Aorta (tissue), 5 donors: ENCODE measurements around the gene LRP10. TPM values are rescaled to one million over a fixed set of nuclear protein-coding genes. Genes with fewer than 3 reads are reported as not detected.

Experiments used
- ATAC-seq: fragments of 200-7000 bp; cut with Tn5 transposase; one replicate; pipeline ENCODE4 v1.9.1; 2022; ENCODE audit warnings: moderate library complexity; ENCODE audit not compliant: low FRiP score
- DNase-seq, 2 donors: peaks; one replicate each; pipeline ENCODE4 v3.0.0-alpha.2; 2020
- H3K27ac ChIP-seq, 2 donors: one replicate each; pipeline ENCODE4 v1.5.1; 2013; ENCODE audit warnings: low read length in 2 of 2, mild to moderate bottlenecking in 2 of 2, moderate library complexity in 2 of 2, control low read depth in 1 of 2, inconsistent platforms in 1 of 2, low read depth in 1 of 2
- H3K27me3 ChIP-seq, 2 donors: one replicate each; pipeline ENCODE4 v1.6.1; 2013; ENCODE audit warnings: control low read depth in 1 of 2, low read length in 1 of 2, mild to moderate bottlenecking in 1 of 2, moderate library complexity in 1 of 2; ENCODE audit not compliant: insufficient read depth in 2 of 2, control insufficient read depth in 1 of 2
- H3K36me3 ChIP-seq, 2 donors: one replicate each; pipeline ENCODE4 v1.6.1; 2013; ENCODE audit warnings: control low read depth in 1 of 2, low read length in 1 of 2, mild to moderate bottlenecking in 1 of 2; ENCODE audit not compliant: insufficient read depth in 2 of 2, control insufficient read depth in 1 of 2
- H3K4me1 ChIP-seq, 2 donors: one replicate each; pipeline ENCODE4 v1.6.1; 2013; ENCODE audit warnings: low read length in 2 of 2, control low read depth in 1 of 2, mild to moderate bottlenecking in 1 of 2, moderate library complexity in 1 of 2; ENCODE audit not compliant: insufficient read depth in 2 of 2, control insufficient read depth in 1 of 2
- H3K4me3 ChIP-seq, 2 donors: one replicate each; pipeline ENCODE4 v1.5.1; 2013; ENCODE audit warnings: low read length in 2 of 2, control low read depth in 1 of 2, mild to moderate bottlenecking in 1 of 2
- H3K9me3 ChIP-seq: one replicate; pipeline ENCODE4 v1.6.1; 2013; ENCODE audit warnings: mild to moderate bottlenecking, low read length; ENCODE audit not compliant: control insufficient read depth
- WGBS, 2 donors: extraction: QIAGEN DNeasy Blood & Tissue Kit; methylation state at CpG; one replicate each; pipeline ENCODE4 v1.1.7; 2013; 5-methylcytosine and 5-hydroxymethylcytosine counted together
- intact Hi-C, 2 donors: fragments of 100-400 bp; cut with DNase I; formaldehyde crosslinking; loops; one replicate each; pipeline versions ENCODE4 v1.14.2 to v1.15.0; 2022
- polyA plus RNA-seq, 2 donors: library from polyadenylated mRNA; stranded (reverse); fragments of 200-250 nt; gene quantifications; one replicate each; pipeline ENCODE4 v1.2.3, GENCODE V29; 2013
- total RNA-seq, 2 donors: library from RNA; stranded (reverse); fragmentation: NEBNext Ultra II Directional; extraction: Animal tissue kit (Norgen Biotek cat#: 25700); gene quantifications; one replicate each; pipeline ENCODE4 v1.2.1, GENCODE V29; 2021
- donor health status: healthy with polysubstance abuse.
- donor health status: Bipolar disorder and iron deficiency.
- donor health status: DM: no; HTN: no; CAD: no.
- donor health status: DM: no; HTN: no; CAD: no.
- donor health status: DM: yes; HTN: yes; CAD: no.

The LRP10 gene
- total and polyA plus RNA-seq, 4 donors = 53.0 to 187 (median 147) TPM

DNA sequence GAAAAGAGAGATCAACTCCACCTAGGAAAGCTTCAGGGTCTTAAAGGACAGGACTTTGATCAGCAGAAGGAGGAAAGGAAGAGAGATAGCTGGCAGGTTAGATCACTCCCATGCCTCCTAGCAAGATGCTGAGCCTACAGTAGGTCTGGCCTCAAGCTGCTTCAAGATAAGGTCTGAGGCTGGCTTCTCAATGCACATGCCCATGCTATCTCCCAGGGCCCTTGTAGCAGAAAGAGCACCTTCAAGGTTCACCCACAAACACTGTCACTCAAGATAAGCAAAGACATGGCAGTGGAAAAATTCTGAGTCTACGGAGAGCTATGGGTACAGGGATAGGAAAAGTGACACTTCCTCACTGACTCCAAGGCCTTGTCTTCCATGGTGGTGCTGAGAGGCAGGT lies 25.8 kb downstream of the LRP10 start:
- intact Hi-C loops = no loop called here
- H3K27ac ChIP-seq = no peak overlapping the region
- no peaks in the 10 kb centered on the region for H3K27me3 ChIP-seq
- 88 to 92% methylated on average over 1 of the region's 1 CpG for WGBS, 2 donors
- no peak overlapping the region for H3K4me3 ChIP-seq
- DNase-seq (no peak), ATAC-seq (no peak)
- no peaks in the 10 kb centered on the region for H3K9me3 ChIP-seq
- H3K36me3 ChIP-seq = peaks cover 6 to 9% of the 10 kb centered on the region in 2 donors
- no peaks in the 10 kb centered on the region for H3K4me1 ChIP-seq

DNA sequence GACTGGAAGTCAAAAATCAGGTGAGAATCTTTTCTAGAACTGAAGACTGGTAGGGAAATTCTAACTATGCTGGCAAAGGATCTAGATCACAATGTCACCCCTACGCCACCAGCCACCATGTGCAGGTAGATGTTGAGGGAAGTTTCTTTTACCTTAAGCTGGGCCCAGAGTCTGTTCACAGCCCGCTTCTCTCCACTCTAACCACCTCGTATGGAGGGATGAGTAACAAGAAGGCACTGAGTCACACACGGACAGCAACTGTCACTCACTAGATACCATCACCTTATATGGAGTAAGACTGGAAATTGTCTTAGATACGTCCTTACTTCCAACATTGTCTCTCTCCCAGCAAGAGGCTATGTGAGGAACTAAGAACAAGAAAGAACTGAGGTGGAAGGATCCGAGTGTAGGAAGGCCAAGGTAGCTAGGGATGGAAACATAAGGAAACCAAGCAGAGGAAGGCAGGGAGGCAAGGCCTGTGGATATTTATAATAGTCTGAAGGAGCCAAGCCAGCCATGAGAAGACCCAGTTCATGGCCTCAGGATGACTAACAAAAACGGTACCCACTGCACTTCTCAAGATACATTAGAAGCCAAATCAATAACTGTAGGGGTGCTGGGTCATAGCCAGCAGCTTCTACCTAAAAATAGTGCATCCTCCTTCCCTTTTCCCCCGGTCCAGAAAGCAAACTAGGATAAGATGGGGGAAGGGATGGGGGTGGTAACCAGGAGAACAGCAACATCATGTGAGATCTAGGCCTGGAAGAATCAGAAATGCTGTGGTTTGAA lies 27.0 kb downstream of the LRP10 start:
- ATAC-seq = no peak
- WGBS, 2 donors = 47 to 48% methylated on average over 8 of the region's 8 CpGs

DNA sequence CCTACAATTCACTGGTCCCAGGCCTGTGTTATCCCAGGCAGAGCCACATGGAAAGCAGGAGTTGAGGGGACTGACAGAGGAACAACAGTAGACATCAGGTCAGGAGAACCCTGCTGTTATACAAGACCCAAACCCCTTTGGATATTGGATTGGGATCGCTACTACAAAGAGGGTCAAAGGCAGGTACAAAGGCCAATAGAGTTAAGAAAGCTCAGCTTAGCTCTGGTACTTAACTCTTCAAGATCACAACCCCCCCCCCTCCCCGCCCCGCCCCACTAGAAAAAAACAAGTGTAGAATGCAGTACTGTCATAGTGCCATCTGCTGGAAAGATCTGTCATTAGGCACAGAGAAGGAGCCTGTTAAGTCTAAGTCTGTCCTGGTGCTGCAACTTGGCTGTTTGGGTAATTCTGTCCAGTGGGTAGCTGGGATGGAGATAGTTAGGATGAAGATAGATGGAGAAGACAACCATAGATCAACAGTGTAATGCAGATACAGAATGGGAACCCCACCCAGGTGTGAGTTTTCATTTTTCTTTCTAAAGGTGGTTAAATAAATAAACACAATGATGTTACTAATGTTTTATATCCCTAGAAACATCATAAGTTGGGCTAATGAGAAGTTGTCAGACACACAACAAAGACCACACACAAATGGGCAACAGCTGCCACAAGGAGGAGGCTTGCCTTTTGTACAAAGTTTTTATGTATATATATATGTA lies 28.7 kb downstream of the LRP10 start:
- Histone ChIP-seq H3K27ac (peak overlapping the region in 1 of 2 donors; percentile 34), H3K36me3 (peaks cover 12 to 19% of the 10 kb centered on the region in 2 donors), H3K4me3 (no peak overlapping the region), H3K4me1 (no peaks in the 10 kb centered on the region), H3K27me3 (no peaks in the 10 kb centered on the region), H3K9me3 (no peaks in the 10 kb centered on the region)
- ATAC-seq (peak; percentile 75), DNase-seq (peak in 1 of 2 donors; percentile 31)
- intact Hi-C loops = loop anchor here in 1 of 2 donors (5.0 to 10.0 kb wide), 3 partner anchors 65 to 508 kb away; partner anchors contain the start of gene MMP14
- 28% methylated on average over 3 of the region's 3 CpGs for WGBS, 2 donors

More for the DNA sequence above, 27.0 kb downstream of the LRP10 start:
- intact Hi-C loops = no loop called here
- H3K36me3 ChIP-seq = peaks cover 6 to 10% of the 10 kb centered on the region in 2 donors
- no peaks in the 10 kb centered on the region for H3K4me1 ChIP-seq
- no peaks in the 10 kb centered on the region for H3K9me3 ChIP-seq
- H3K4me3 ChIP-seq = no peak overlapping the region
- H3K27me3 ChIP-seq = no peaks in the 10 kb centered on the region
- DNase-seq = peak in 1 of 2 donors; percentile 51
- no peak overlapping the region for H3K27ac ChIP-seq

DNA sequence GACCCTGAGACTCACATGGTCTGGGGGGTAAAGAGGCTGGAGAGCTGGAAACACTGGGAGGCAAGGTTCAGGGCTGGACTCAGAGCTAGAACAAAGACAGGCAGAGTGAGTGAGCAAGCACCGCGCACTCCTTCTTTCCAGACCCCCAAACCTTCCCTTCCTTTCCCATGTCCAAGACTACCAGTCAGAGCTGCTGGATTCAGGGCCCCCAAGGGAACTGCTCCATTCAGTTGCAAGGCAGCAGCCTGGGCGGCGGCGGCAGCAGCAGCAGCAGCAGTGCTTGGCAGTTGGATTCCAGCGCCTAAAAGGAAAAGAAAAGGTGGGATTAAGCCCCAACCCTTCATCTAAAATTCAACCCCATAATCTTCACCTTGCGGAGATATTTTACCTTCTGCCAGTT lies 30.3 kb downstream of the LRP10 start:
- peak in 1 of 2 donors; percentile 50 for DNase-seq
- Histone ChIP-seq H3K36me3 (peaks cover 13 to 19% of the 10 kb centered on the region in 2 donors), H3K4me1 (no peaks in the 10 kb centered on the region), H3K27ac (no peak overlapping the region), H3K27me3 (no peaks in the 10 kb centered on the region), H3K4me3 (no peak overlapping the region), H3K9me3 (no peaks in the 10 kb centered on the region)
- ATAC-seq = no peak
- WGBS, 2 donors = 85 to 90% methylated on average over 7 of the region's 7 CpGs
- intact Hi-C loops = loop anchor here in 1 of 2 donors (5.0 to 10.0 kb wide), 3 partner anchors 67 to 509 kb away; partner anchors contain the start of gene MMP14

DNA sequence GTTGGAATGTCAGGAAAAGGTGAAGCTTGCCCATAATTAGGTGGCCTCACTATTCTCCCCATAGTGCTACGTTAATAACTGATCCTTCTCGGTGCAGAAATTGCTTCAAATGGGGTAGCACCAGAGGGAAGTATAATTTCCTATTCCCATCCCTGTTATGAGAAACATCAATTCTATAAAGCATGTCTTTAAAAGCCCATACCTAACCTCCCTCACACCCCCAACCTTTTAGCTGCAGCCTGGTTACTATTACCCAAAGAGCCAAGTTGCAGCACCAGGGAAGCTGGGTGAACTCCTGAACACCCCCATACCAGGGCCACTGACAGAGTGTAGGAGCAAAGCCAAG lies 32.2 kb downstream of the LRP10 start:
- ATAC-seq (no peak), DNase-seq (no peak)
- H3K27ac ChIP-seq = no peak overlapping the region
- no peak overlapping the region for H3K4me3 ChIP-seq
- 76 to 82% methylated on average over 2 of the region's 2 CpGs for WGBS, 2 donors
- H3K4me1 ChIP-seq = no peaks in the 10 kb centered on the region
- H3K36me3 ChIP-seq = peaks cover 13 to 19% of the 10 kb centered on the region in 2 donors
- no peaks in the 10 kb centered on the region for H3K9me3 ChIP-seq
- H3K27me3 ChIP-seq = no peaks in the 10 kb centered on the region
- intact Hi-C loops = loop anchor here in 1 of 2 donors (5.0 to 10.0 kb wide), 3 partner anchors 69 to 511 kb away; partner anchors contain the start of gene MMP14

DNA sequence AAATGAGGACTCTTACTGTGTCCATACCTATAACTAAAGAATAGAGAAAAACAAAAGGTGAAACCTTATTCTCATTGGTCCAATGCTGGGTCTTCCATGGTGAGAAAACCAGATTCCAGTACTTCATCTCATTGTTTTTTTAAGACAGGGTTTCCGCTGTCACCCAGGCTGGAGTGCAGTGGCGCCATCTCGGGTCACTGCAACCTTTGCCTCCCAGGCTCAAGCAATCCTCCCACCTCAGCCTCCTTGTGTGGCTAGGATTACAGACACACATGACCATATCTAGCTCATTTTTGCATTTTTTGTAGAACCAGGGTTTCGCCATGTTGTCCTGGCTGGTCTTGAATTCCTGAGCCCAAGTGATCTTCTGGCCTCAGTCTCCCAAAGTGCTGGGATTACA lies 34.1 kb downstream of the LRP10 start:
- ATAC-seq = no peak
- no peaks in the 10 kb centered on the region for H3K4me1 ChIP-seq
- no peaks in the 10 kb centered on the region for H3K27me3 ChIP-seq
- WGBS, 2 donors = 87% methylated on average over 4 of the region's 4 CpGs
- H3K27ac ChIP-seq = no peak overlapping the region
- peak in 1 of 2 donors; percentile 10 for DNase-seq
- intact Hi-C loops = loop anchor here in 1 of 2 donors (10.0 kb wide), 1 partner anchor 71 kb away; the partner anchor contains the start of gene MMP14
- no peak overlapping the region for H3K4me3 ChIP-seq
- H3K9me3 ChIP-seq = no peaks in the 10 kb centered on the region
- peaks cover 15 to 19% of the 10 kb centered on the region in 2 donors for H3K36me3 ChIP-seq

DNA sequence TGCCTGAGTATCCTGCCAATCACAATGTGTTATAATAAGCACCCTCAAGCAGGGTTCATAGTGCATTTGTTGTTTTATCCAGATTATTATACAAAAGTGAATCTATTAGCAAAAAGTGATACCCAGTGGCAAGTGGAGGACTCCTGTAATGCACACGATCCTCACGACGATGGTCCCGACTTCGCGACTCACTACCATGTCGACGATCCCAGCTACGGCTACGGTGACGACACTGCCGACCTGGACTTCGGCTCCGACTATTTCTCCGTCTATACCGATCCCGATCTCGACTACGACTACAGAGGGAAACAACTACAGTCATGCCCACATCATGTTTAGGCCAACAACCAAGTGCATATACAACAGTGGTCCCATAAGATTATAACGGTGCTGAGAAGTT lies 34.5 kb downstream of the LRP10 start:
- Histone ChIP-seq H3K27me3 (no peaks in the 10 kb centered on the region), H3K4me3 (no peak overlapping the region), H3K4me1 (no peaks in the 10 kb centered on the region), H3K36me3 (peaks cover 13 to 17% of the 10 kb centered on the region in 2 donors), H3K9me3 (no peaks in the 10 kb centered on the region), H3K27ac (no peak overlapping the region)
- DNase-seq (peak in 1 of 2 donors; percentile 60), ATAC-seq (no peak)
- intact Hi-C loops = loop anchor here in 1 of 2 donors (10.0 kb wide), 1 partner anchor 71 kb away; the partner anchor contains the start of gene MMP14
- 95% methylated on average over 20 of the region's 20 CpGs for WGBS, 2 donors

DNA sequence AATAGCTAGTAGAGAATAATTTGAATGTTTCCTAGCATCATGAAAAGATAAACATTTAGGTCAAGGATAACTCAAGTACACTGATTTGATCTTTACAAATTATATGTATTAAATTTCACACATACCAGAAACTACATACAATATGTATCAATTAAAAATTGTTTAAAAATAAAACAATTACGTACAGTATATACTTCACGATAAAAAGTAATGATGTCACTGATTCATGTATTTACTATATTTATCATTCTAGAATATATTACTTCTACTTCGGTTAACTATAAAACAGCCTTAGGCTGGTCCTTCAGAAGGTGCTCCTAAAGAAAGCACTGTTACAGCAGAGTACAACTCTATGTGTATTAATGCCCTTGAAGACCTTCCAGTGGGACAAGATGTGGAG lies 35.9 kb downstream of the LRP10 start:
- no peak overlapping the region for H3K4me3 ChIP-seq
- ATAC-seq = no peak
- H3K4me1 ChIP-seq = no peaks in the 10 kb centered on the region
- DNase-seq = peak in 1 of 2 donors; percentile 13
- peaks cover 9 to 11% of the 10 kb centered on the region in 2 donors for H3K36me3 ChIP-seq
- H3K27ac ChIP-seq = no peak overlapping the region
- intact Hi-C loops = loop anchor here in 1 of 2 donors (10.0 kb wide), 1 partner anchor 73 kb away; the partner anchor contains the start of gene MMP14
- WGBS, 2 donors = 85 to 87% methylated on average over 3 of the region's 3 CpGs
- no peaks in the 10 kb centered on the region for H3K9me3 ChIP-seq
- no peaks in the 10 kb centered on the region for H3K27me3 ChIP-seq
